A549 (cell line): ENCODE data around the gene TARDBP. TPM values are rescaled to one million over a fixed set of nuclear protein-coding genes. Genes with fewer than 3 reads are reported as not detected.

Source experiments
- ATAC-seq, 2 experiments: fragments of 200-7000 bp in 1 of 2; fragments of >200 bp in 1 of 2; cut with Nextera tagmentation in 1 of 2; cut with Tn5 transposase in 1 of 2; 3 replicates each; pipeline versions ENCODE4 v1.8.0 to v1.9.1; 2018 to 2020; ENCODE audit warnings: mild to moderate bottlenecking in 1 of 2, moderate library complexity in 1 of 2
- CTCF ChIA-PET: fragments of 300-600 bp; sonication (Branson Sonifier 250); formaldehyde crosslinking; extraction: SDS; loops from one replicate; lab custom pipeline; 2021; ENCODE audit warnings: antibody characterized with exemption, inconsistent platforms; lab: Yijun Ruan, JAX
- POLR2A ChIA-PET: fragments of 350-600 bp; formaldehyde crosslinking; extraction: SDS; loops from one replicate; lab custom pipeline; 2021; ENCODE audit warnings: antibody characterized with exemption, inconsistent platforms; lab: Yijun Ruan, JAX
- DNase-seq, 2 experiments: peaks; one replicate each; pipeline versions ENCODE4 v3.0.0 to v3.0.0-alpha.2; 2011 to 2016; ENCODE audit warnings: low read depth in 1 of 2, low spot score in 1 of 2
- FAIRE-seq: peaks from 2 replicates; lab custom pipeline; 2011; peaks lifted over from hg19 to GRCh38; lab: Jason Lieb, UNC
- H3K27ac ChIP-seq, 2 experiments: fragments of >200 bp; sonication (Bioruptor Twin); formaldehyde crosslinking; 3 replicates each; pipeline ENCODE4 v1.5.1; 2016 to 2017
- H3K4me1 ChIP-seq: fragments of >200 bp; sonication (Bioruptor Twin); formaldehyde crosslinking; 3 replicates; pipeline ENCODE4 v1.6.1; 2016
- H3K4me2 ChIP-seq: fragments of >200 bp; sonication (Bioruptor Twin); formaldehyde crosslinking; 3 replicates; pipeline ENCODE4 v1.6.1; 2016
- H3K4me3 ChIP-seq: fragments of >200 bp; sonication (Bioruptor Twin); formaldehyde crosslinking; 3 replicates; pipeline ENCODE4 v1.5.1; 2016
- H3K9me3 ChIP-seq: fragments of >200 bp; sonication (Bioruptor Twin); formaldehyde crosslinking; 3 replicates; pipeline ENCODE4 v1.6.1; 2016
- BHLHE40 ChIP-seq: IDR thresholded peaks from 2 replicates; pipeline ENCODE4 v1.6.1; 2012; ENCODE audit warnings: low read depth, low read length, inconsistent platforms
- CBX8 ChIP-seq: fragments of 200-600 bp; sonication (generic); IDR thresholded peaks from 2 replicates; pipeline ENCODE4 v1.6.1; 2016
- CHD2 ChIP-seq: fragments of 150-350 bp; IDR thresholded peaks from 2 replicates; pipeline ENCODE4 v1.6.1; 2014; ENCODE audit warnings: low read length; ENCODE audit not compliant: partially characterized antibody
- CHD4 ChIP-seq: fragments of 200-600 bp; sonication (generic); IDR thresholded peaks from 2 replicates; pipeline ENCODE4 v1.6.1; 2016; ENCODE audit warnings: antibody characterized with exemption, mild to moderate bottlenecking, borderline replicate concordance
- EHF ChIP-seq: fragments of 250-450 bp; sonication (Bioruptor Pico); IDR thresholded peaks from 2 replicates; pipeline ENCODE4 v1.5.0; 2020; ENCODE audit warnings: mild to moderate bottlenecking
- EP300 ChIP-seq, 2 experiments: fragments of >200 bp; sonication (Bioruptor Twin); formaldehyde crosslinking; IDR thresholded peaks; 2 replicates in 1 of 2; 3 replicates in 1 of 2; pipeline ENCODE4 v1.6.1; 2016 to 2017
- HDAC2 ChIP-seq: fragments of 200-600 bp; sonication (generic); IDR thresholded peaks from 2 replicates; pipeline ENCODE4 v1.6.1; 2016
- HEYL ChIP-seq: fragments of 250-450 bp; sonication (Bioruptor Pico); IDR thresholded peaks from 2 replicates; pipeline ENCODE4 v1.8.0; 2021; ENCODE audit warnings: mild to moderate bottlenecking, moderate library complexity
- HOXA7 ChIP-seq: fragments of 250-450 bp; sonication (Bioruptor Pico); IDR thresholded peaks from 2 replicates; pipeline ENCODE4 v1.5.0; 2020; ENCODE audit warnings: mild to moderate bottlenecking, moderate library complexity
- HOXB5 ChIP-seq: fragments of 250-450 bp; sonication (Bioruptor Pico); IDR thresholded peaks from 2 replicates; pipeline ENCODE4 v1.5.0; 2020; ENCODE audit warnings: mild to moderate bottlenecking, moderate library complexity
- JUN ChIP-seq, 2 experiments: fragments of >200 bp; sonication (Bioruptor Twin); formaldehyde crosslinking; IDR thresholded peaks; 2 replicates in 1 of 2; 3 replicates in 1 of 2; pipeline ENCODE4 v1.6.1; 2016 to 2017
- JUNB ChIP-seq: fragments of >200 bp; sonication (Bioruptor Twin); formaldehyde crosslinking; IDR thresholded peaks from 2 replicates; pipeline ENCODE4 v1.6.1; 2016
- MAFK ChIP-seq: fragments of 450-650 bp; IDR thresholded peaks from 2 replicates; pipeline ENCODE4 v1.6.1; 2014; ENCODE audit not compliant: partially characterized antibody
- MAZ ChIP-seq: fragments of 150-350 bp; IDR thresholded peaks from 2 replicates; pipeline ENCODE4 v1.6.1; 2014; ENCODE audit warnings: antibody characterized with exemption, low read depth, low read length, borderline replicate concordance
- NR3C1 ChIP-seq: fragments of >200 bp; sonication (Bioruptor Twin); formaldehyde crosslinking; IDR thresholded peaks from 3 replicates; pipeline ENCODE4 v1.6.1; 2017
- POLR2AphosphoS2 ChIP-seq: conservative IDR thresholded peaks from 2 replicates; pipeline ENCODE4 v1.6.1; 2012; ENCODE audit warnings: low read length, improper control_type of control experiment, inconsistent platforms
- RFX5 ChIP-seq: fragments of 450-650 bp; IDR thresholded peaks from 2 replicates; pipeline ENCODE4 v1.7.1; 2014; ENCODE audit warnings: antibody characterized with exemption, mild to moderate bottlenecking, moderate library complexity
- TP53 ChIP-seq: fragments of 250-450 bp; sonication (Bioruptor Pico); IDR thresholded peaks from 2 replicates; pipeline ENCODE4 v1.5.0; 2021; ENCODE audit warnings: mild to moderate bottlenecking, moderate library complexity
- ZSCAN20 ChIP-seq: fragments of 250-450 bp; sonication (Bioruptor Pico); IDR thresholded peaks from 2 replicates; pipeline ENCODE4 v1.8.0; 2022; ENCODE audit warnings: mild to moderate bottlenecking, moderate library complexity
- WGBS: methylation state at CpG from one replicate; pipeline ENCODE4 v1.1.6; 2017; ENCODE audit errors: missing lambda C conversion rate; 5-methylcytosine and 5-hydroxymethylcytosine counted together
- polyA plus RNA-seq, 4 experiments: library from polyadenylated mRNA; depleted of rRNA in 3 of 4; stranded (reverse); fragments of >200 nt; fragmentation: RNase III in 1 of 4; extraction: RNeasy Plus Mini Kit Qiagen cat#74134 plus additional on column Dnase treatment in 1 of 4; gene quantifications; 2 replicates in 3 of 4; 3 replicates in 1 of 4; pipeline ENCODE4 v1.2.3, GENCODE V29; 2011 to 2017
- TF ChIP-seq, protein P1 (sequence below): fragments of 250-450 bp; sonication (Bioruptor Pico); IDR thresholded peaks from 2 replicates; pipeline ENCODE4 v1.5.0; 2020; ENCODE audit warnings: low read depth, mild to moderate bottlenecking, moderate library complexity
- TF ChIP-seq, protein P2 (sequence below): fragments of 200-600 bp; sonication (generic); IDR thresholded peaks from 2 replicates; pipeline ENCODE4 v1.6.1; 2016; ENCODE audit warnings: antibody characterized with exemption, mild to moderate bottlenecking, moderate library complexity
- TF ChIP-seq, protein P3 (sequence below): fragments of 450-650 bp; IDR thresholded peaks from 2 replicates; pipeline ENCODE4 v1.6.1; 2014; ENCODE audit warnings: antibody characterized with exemption
- TF ChIP-seq, protein P4 (sequence below): IDR thresholded peaks from 2 replicates; pipeline ENCODE4 v1.6.1; 2012
- TF ChIP-seq, protein P5 (sequence below): fragments of >200 bp; sonication (Bioruptor Twin); formaldehyde crosslinking; IDR thresholded peaks from 2 replicates; pipeline ENCODE4 v1.6.1; 2016

Gene TARDBP
- polyA plus RNA-seq, 2 of the 4 experiments (the other 2 are of a cell fraction) = 264 to 299 TPM

DNA sequence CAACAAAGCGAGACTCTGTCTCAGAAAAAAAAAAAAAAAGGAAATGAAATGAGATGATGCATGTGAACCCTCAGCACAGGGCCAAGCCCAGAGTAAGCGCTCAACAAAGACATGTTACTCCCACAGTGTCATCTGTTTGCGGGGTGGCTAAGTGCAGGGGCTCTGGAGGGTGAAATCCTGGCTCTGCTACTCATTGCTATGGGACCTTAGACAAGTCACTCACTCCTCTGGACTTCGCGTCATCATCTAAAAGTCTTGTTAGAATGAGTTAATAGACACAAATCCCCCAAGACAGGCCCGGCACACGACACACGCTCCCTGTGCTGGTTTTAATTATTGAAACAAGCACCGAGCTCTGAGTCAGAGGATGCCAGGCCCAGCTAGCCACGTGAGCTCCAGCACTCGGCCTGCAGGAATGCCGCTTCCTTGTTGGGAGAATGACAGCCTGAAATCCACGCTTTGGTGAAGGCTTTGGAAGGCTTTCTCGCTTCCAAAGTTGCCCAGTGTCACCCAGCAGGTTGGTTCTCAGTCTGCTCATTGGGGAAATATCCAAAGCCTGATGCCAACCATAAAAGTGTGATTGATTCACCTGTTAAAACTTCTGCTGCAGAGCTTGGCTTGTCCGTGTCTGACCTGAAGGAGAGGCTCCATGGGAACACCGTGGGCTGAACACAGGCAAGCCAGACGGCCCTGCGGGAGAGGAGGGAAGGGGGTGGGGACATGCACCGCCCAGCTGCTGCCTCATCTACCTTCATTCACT, 36.7 kb upstream of the TARDBP start:
- no peak overlapping the region for H3K4me3 ChIP-seq
- DNase-seq (peak; percentile 23 to 30), FAIRE-seq (no peak), ATAC-seq (peak; percentile 63 to 69; a peak in 5 of 6 replicates)
- H3K4me1 ChIP-seq = no peaks in the 10 kb centered on the region
- 60% methylated on average over 19 of the region's 19 CpGs for WGBS
- H3K4me2 ChIP-seq = no peak overlapping the region
- H3K9me3 ChIP-seq = no peaks in the 10 kb centered on the region
- H3K27ac ChIP-seq = no peak overlapping the region
- ChIA-PET CTCF (interaction anchor here (0.7 to 1.1 kb wide), 2 partner anchors 12 to 34 kb away, joined by 3 to 4 read pairs; no protein-coding TSS in a partner anchor), POLR2A (interaction anchor here (0.5 kb wide), 1 partner anchor 584 kb away, joined by 3 read pairs; no protein-coding TSS in a partner anchor)
- TF ChIP-seq TP53 (no peak), CHD4 (no peak), MAZ (no peak), BHLHE40 (no peak), HDAC2 (no peak), POLR2AphosphoS2 (no peak), ZSCAN20 (CRISPR knock-in tag) (no peak), CHD2 (no peak), EHF (CRISPR knock-in tag) (no peak), JUN (IDR thresholded peaks at IDR 0.05) (no peak), HOXA7 (no peak)
- TF ChIP-seq, protein P1, sequence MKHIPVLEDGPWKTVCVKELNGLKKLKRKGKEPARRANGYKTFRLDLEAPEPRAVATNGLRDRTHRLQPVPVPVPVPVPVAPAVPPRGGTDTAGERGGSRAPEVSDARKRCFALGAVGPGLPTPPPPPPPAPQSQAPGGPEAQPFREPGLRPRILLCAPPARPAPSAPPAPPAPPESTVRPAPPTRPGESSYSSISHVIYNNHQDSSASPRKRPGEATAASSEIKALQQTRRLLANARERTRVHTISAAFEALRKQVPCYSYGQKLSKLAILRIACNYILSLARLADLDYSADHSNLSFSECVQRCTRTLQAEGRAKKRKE (CRISPR knock-in tag) = no peak
- TF ChIP-seq, protein P2, sequence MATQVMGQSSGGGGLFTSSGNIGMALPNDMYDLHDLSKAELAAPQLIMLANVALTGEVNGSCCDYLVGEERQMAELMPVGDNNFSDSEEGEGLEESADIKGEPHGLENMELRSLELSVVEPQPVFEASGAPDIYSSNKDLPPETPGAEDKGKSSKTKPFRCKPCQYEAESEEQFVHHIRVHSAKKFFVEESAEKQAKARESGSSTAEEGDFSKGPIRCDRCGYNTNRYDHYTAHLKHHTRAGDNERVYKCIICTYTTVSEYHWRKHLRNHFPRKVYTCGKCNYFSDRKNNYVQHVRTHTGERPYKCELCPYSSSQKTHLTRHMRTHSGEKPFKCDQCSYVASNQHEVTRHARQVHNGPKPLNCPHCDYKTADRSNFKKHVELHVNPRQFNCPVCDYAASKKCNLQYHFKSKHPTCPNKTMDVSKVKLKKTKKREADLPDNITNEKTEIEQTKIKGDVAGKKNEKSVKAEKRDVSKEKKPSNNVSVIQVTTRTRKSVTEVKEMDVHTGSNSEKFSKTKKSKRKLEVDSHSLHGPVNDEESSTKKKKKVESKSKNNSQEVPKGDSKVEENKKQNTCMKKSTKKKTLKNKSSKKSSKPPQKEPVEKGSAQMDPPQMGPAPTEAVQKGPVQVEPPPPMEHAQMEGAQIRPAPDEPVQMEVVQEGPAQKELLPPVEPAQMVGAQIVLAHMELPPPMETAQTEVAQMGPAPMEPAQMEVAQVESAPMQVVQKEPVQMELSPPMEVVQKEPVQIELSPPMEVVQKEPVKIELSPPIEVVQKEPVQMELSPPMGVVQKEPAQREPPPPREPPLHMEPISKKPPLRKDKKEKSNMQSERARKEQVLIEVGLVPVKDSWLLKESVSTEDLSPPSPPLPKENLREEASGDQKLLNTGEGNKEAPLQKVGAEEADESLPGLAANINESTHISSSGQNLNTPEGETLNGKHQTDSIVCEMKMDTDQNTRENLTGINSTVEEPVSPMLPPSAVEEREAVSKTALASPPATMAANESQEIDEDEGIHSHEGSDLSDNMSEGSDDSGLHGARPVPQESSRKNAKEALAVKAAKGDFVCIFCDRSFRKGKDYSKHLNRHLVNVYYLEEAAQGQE = no peak
- TF ChIP-seq, protein P3, sequence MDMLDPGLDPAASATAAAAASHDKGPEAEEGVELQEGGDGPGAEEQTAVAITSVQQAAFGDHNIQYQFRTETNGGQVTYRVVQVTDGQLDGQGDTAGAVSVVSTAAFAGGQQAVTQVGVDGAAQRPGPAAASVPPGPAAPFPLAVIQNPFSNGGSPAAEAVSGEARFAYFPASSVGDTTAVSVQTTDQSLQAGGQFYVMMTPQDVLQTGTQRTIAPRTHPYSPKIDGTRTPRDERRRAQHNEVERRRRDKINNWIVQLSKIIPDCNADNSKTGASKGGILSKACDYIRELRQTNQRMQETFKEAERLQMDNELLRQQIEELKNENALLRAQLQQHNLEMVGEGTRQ = no peak
- TF ChIP-seq, all 56 proteins: peak for 0

DNA sequence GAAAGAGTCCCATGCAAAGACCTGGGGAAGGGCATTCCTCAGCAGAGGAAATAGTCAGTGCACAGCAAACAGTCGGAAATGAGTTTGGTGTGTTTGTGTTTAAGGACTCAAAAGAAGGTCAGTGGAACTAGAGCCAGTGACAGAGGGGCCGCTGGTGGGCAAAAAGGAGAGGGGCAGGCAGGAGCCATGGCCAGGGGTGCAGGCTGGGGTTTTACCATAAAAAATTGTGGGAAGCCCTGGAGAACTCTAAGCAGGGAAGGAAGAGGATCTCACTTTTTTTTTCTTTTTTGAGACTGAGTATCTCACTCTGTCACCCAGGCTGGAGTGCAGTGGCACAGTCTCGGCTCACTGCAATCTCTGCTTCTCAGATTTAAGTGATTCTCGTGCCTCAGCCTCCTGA, 33.7 kb upstream of the TARDBP start:
- ChIA-PET CTCF (interaction anchor here (0.6 to 0.9 kb wide), 3 partner anchors 11 to 378 kb away, joined by 3 read pairs; no protein-coding TSS in a partner anchor), POLR2A (no interaction called here)
- Histone ChIP-seq H3K4me2 (no peak overlapping the region), H3K27ac (no peak overlapping the region), H3K4me3 (no peak overlapping the region), H3K4me1 (no peaks in the 10 kb centered on the region), H3K9me3 (no peaks in the 10 kb centered on the region)
- DNase-seq (no peak), FAIRE-seq (no peak), ATAC-seq (no peak)
- WGBS = 32% methylated on average over 4 of the region's 4 CpGs
- TF ChIP-seq BHLHE40 = no peak
- no peak for TF ChIP-seq HOXB5 (CRISPR knock-in tag)
- no peak for TF ChIP-seq NR3C1
- TF ChIP-seq MAFK = no peak
- TF ChIP-seq, protein P4, sequence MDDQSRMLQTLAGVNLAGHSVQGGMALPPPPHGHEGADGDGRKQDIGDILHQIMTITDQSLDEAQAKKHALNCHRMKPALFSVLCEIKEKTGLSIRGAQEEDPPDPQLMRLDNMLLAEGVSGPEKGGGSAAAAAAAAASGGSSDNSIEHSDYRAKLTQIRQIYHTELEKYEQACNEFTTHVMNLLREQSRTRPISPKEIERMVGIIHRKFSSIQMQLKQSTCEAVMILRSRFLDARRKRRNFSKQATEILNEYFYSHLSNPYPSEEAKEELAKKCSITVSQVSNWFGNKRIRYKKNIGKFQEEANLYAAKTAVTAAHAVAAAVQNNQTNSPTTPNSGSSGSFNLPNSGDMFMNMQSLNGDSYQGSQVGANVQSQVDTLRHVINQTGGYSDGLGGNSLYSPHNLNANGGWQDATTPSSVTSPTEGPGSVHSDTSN = no peak
- TF ChIP-seq, protein P5, sequence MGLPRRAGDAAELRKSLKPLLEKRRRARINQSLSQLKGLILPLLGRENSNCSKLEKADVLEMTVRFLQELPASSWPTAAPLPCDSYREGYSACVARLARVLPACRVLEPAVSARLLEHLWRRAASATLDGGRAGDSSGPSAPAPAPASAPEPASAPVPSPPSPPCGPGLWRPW = no peak
- no peak for TF ChIP-seq POLR2AphosphoS2
- no peak for TF ChIP-seq EP300 (IDR thresholded peaks at IDR 0.05)
- no peak for TF ChIP-seq JUNB
- TF ChIP-seq CBX8 = no peak
- TF ChIP-seq RFX5 = no peak
- TF ChIP-seq HEYL (CRISPR knock-in tag) = no peak
- TF ChIP-seq HOXA7 = no peak
